ENCODE results near the gene PNLIPRP2.

Gene PNLIPRP2

GRCh38 chr10:116612107-116612769 is 8.5 kb upstream of the PNLIPRP2 start:
- DNase-seq (ENCODE audit: low read depth) = no peak

GRCh38 chr10:116613471-116613870 is 7.3 kb upstream of the PNLIPRP2 start:
- no peak for DNase-seq (ENCODE audit: low read depth)

GRCh38 chr10:116614796-116615195 is 6.0 kb upstream of the PNLIPRP2 start:
- DNase-seq (ENCODE audit: low read depth) = no peak

GRCh38 chr10:116615199-116615776 is 5.5 kb upstream of the PNLIPRP2 start:
- DNase-seq (ENCODE audit: low read depth) = no peak

GRCh38 chr10:116621476-116621875 is 723 bp downstream of the PNLIPRP2 start:
- DNase-seq (ENCODE audit: low read depth) = no peak

GRCh38 chr10:116621934-116622655 is 1.3 kb downstream of the PNLIPRP2 start:
- no peak for DNase-seq (ENCODE audit: low read depth)

- DNase-seq (ENCODE audit: low read depth) = no peak
Observed at GRCh38 chr10:116625845-116626244, 5.1 kb downstream of the PNLIPRP2 start.

GRCh38 chr10:116626815-116627214 is 6.1 kb downstream of the PNLIPRP2 start:
- no peak for DNase-seq (ENCODE audit: low read depth)

- DNase-seq (ENCODE audit: low read depth) = no peak
Observed at GRCh38 chr10:116627386-116627933, 6.7 kb downstream of the PNLIPRP2 start.

- DNase-seq (ENCODE audit: low read depth) = no peak
Observed at GRCh38 chr10:116629340-116629739, 8.6 kb downstream of the PNLIPRP2 start.

- no peak for DNase-seq (ENCODE audit: low read depth)
Observed at GRCh38 chr10:116630020-116630419, 9.3 kb downstream of the PNLIPRP2 start.

GRCh38 chr10:116631871-116632295 is 11.1 kb downstream of the PNLIPRP2 start:
- DNase-seq (ENCODE audit: low read depth) = no peak

GRCh38 chr10:116632596-116633215 is 12.0 kb downstream of the PNLIPRP2 start:
- DNase-seq (ENCODE audit: low read depth) = no peak

- no peak for DNase-seq (ENCODE audit: low read depth)
Observed at GRCh38 chr10:116633216-116633600, 12.5 kb downstream of the PNLIPRP2 start.

GRCh38 chr10:116634126-116634975 is 13.6 kb downstream of the PNLIPRP2 start:
- DNase-seq (ENCODE audit: low read depth) = no peak

GRCh38 chr10:116636385-116636784 is 15.6 kb downstream of the PNLIPRP2 start:
- DNase-seq (ENCODE audit: low read depth) = no peak

GRCh38 chr10:116636976-116637375 is 16.2 kb downstream of the PNLIPRP2 start:
- no peak for DNase-seq (ENCODE audit: low read depth)

GRCh38 chr10:116637830-116638229 is 17.1 kb downstream of the PNLIPRP2 start:
- DNase-seq (ENCODE audit: low read depth) = no peak

GRCh38 chr10:116646502-116646901 is 25.7 kb downstream of the PNLIPRP2 start:
- DNase-seq (ENCODE audit: low read depth) = no peak

- no peak for DNase-seq (ENCODE audit: low read depth)
Observed at GRCh38 chr10:116648903-116649302, 28.1 kb downstream of the PNLIPRP2 start.

GRCh38 chr10:116653885-116654284 is 33.1 kb downstream of the PNLIPRP2 start:
- no peak for DNase-seq (ENCODE audit: low read depth)

GRCh38 chr10:116654816-116655215 is 34.1 kb downstream of the PNLIPRP2 start:
- DNase-seq (ENCODE audit: low read depth) = no peak

Data from stimulated activated CD8-positive, alpha-beta memory T cell treated with anti-CD3 and anti-CD28 coated beads, Interleukin-4, amount 100 ng/mL, for 24 hours (primary cell).